ENCODE results near the gene XRCC1.
"Not testable (repeated sequence)": the region's sequence is repeated elsewhere in the genome, so short reads cannot be mapped to it uniquely, and the experiment has no call there.

XRCC1 gene, protein sequence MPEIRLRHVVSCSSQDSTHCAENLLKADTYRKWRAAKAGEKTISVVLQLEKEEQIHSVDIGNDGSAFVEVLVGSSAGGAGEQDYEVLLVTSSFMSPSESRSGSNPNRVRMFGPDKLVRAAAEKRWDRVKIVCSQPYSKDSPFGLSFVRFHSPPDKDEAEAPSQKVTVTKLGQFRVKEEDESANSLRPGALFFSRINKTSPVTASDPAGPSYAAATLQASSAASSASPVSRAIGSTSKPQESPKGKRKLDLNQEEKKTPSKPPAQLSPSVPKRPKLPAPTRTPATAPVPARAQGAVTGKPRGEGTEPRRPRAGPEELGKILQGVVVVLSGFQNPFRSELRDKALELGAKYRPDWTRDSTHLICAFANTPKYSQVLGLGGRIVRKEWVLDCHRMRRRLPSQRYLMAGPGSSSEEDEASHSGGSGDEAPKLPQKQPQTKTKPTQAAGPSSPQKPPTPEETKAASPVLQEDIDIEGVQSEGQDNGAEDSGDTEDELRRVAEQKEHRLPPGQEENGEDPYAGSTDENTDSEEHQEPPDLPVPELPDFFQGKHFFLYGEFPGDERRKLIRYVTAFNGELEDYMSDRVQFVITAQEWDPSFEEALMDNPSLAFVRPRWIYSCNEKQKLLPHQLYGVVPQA

DNA sequence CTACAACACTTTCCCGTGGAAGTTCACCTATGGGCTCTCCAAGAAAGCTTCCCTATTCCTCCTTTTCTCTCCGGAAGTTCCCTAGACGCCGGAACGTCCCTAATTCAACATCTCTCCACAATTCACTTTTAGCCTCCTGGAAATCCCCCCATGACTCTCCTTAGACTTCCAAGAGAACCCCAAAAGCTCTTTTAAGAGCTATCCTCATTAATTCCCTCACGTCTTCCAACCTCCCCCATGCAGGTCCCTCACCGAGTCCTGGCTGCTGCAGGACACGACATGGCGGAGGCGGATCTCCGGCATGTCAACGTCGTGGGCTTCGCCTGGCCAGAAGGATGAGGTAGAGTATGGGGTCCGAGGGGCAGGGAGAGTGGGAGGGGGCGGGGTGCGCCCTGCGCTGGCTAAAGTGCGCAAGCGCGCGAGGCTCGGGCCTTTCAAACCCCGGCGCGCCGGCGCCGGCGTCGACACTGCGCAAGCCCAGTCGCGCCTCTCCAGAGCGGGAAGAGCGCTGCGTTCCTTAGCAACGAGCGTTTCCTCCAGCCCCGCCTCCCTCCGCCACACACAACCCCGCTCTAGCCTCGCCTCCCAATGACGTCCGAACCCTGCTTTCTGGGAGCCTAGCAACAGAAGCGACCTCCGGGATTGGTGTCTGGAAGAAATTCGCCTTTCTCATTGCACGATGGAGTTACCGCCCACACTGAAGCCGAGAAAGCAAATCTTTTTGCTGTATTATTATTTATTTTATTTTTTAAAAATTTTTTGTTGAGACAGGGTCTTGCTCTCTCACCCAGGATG is at the start of gene XRCC1, which contains the start of gene PINLYP:
TSS of gene XRCC1 (minus strand) at position 372 of the 795 bp plus-strand sequence. CDS start at position 303, 69 bp downstream.
TSS of gene PINLYP (plus strand) at position 646 of the 795 bp plus-strand sequence. CDS start 1,391 bp downstream, outside the sequence.
- FAIRE-seq, result peak; percentile 99

DNA sequence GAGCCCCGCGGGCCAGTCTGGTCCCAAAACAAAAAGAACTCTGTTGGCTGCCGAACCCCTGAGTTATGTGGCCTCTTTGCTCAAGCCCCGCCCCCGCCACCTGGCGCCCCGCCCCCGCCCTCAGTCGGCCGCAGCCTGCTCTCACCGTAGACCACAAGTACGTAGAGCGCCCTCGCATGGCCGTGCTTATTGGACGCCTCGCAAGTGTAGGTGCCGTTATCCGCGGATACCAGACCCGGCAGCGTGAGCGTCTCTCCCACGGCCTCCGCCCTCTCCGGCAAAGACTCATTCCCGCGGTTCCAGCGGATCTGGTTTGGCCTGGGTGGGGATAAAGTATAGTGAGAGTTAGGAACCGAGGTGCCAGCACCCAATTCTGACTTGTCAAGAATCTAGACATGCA is 49.6 kb upstream of the XRCC1 start:
- no peak for FAIRE-seq

DNA sequence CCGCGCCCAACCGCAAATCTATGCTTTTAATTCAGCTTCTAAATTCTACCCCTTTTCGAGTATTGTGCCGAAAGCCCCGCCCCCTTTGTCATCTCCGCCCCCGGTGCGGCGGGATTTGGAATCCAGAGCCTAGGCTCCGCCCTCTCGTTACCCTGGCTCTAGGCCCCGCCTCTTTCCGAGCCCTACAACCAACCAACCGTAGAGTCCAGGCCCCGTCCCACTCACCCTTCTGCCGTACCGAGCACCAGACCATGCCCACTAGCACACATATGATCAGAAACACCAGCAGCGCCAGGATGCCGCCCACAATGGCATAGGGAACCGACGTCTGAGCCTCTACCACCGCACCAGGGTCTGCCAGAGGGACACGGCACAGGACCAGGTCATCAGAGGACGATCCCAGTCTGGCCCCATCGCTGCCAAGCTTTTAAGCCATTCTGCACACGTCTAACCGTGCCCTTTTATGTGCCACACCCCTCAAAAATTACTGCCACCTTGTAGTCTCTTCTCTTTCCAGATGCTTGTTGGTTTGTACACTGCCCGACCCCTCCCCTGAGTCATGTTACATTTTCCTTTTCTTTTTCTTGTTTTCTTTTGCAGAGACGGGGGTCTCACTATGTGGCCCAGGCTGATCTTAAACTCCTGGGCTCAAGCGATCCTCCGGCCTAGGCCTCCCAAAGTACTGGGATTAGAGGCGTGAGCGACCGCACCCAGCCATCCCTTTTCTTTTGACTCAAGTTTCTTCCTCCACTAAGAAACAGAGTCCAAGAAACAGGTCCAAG is 48.8 kb upstream of the XRCC1 start:
- FAIRE-seq, result no peak

DNA sequence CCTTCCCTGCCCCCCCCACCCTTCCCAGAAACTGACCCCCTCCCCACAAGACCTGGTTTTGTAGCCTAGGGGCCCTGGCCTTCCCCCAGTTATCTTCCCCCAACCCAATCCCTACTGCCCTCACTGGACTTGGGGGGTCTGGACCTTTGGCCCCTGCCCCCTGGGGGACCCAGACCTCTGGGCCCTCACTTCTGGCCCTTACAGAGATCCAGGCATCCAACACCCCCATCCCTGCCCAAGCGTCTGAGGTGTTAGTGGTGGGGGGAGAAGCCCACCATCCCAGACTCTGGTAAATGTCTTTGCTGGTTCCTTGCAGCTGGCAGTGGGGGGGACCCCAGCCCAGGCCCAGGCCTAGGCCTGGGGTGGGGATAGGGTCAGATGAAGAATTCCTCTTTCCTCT is 47.6 kb upstream of the XRCC1 start:
- no peak for FAIRE-seq

DNA sequence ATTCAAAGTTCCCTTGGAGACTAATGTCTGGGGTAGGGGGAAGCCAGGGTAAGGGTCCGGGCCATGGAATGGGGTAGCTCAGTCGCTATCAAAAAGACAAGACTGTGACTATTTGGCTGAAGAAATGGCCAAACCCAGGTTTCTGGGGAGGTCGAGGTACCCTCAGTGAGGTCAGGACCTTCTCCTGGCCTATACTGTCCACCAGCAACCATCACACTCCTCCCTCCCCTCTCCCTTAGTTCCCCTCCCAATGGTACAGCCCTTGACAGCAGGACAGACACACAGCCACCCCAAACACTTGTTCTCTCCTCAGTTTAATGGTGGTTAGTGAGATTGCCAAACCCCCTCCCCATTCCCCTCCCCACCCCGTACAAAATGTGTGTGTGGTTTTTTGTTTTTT is 46.7 kb upstream of the XRCC1 start:
- no peak for FAIRE-seq

DNA sequence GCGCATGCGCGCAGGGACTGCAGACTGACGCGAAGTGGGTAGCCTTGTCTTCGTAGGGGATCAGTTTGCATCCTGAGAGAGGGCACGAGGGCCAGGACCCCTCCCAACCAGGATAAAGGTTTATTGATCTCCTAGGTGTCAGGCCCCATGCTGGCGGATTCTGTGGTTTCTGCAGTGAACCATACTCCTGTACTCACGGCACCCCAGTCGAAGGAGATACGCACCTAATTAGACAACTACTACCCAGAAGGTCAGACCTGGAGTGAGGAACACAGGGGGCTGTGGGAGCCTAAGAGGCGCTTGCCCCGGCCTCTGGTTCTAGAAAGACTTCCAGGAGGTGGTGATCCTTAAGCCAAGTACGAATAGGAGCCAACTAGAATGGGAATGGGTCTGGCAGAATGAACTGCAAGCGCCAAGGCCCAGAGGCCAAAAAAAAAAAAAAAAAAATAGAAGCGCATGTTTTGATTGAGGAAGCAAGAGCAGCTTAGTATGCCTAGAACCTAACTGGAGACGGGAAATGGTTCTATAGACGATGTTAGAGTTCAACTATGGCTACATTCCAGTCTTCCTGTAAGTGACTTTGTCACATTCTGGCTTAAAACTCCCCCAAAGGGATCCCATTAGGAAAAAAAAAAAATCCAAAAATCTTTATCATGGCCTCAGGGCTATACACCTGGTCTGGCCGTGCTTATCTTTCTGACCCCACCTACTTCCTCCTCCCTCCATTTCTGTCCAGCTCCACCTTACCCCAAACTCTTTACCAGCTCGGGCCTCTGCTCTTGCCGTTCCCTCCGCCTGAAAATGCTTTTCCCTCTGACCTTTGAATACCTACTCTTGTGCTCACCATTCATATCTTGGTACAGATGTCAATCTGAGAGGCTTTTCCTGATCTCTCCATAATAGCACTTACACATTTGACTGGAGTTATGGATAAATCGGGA is 45.0 kb upstream of the XRCC1 start:
- no peak for FAIRE-seq

DNA sequence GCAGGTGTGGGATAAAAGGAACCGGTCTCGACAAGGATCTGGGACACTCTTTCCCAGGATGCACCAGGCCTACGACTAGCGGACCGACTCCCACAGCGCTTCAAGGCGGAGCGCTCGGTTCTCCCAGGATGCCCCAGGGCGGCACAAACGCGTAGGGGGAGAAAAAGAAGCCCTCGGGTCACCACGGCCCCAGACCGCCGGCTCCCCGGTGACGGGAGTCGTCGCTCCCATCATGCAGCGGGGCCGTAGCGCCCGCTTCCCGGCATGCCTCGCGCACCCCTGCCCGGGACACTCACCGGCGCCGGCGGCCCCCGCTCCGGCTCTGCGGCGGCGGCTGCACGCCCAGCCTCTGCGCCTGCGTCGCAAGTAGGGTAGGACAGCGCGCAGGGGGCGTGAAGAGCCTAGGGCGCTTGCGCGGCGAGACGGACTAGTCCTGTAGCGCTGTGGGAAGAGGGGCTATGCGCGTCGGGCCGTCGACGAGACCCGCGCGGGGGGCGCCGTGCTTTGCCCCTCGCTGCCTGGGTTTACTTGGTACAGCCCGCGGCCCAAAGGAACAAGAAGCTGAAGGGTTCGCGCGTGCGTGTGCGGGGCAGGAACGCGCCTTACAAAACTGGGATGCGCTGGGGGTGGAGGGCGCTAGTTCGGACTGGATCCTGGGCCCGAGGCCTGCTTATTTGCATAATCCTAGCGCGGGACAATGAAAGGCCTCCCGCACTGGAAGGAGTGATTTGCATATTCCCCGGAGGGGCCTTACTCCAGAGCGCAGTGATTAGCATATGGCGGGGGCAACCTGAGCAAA is 44.1 kb upstream of the XRCC1 start, which contains the start of gene ZNF428:
TSS of gene ZNF428 (minus strand) at position 368 of the 799 bp plus-strand sequence. CDS start 5,325 bp downstream, outside the sequence.
- FAIRE-seq, result no peak

DNA sequence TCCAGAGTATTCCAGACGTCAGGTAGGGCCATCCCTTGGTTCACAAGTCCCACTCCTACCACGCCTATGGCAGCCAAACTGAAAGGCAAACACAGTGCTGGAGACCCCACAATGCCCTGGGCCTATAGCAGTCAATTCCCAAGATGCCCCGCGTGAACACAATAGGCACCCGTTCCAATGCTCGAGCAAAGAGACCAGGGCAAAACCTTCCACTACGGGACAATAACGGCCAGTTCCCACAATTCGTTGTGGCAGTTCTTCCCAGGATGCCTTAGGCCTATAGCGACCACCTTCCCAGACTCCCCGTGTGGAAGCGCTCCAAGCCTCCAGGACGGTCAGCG is 43.6 kb upstream of the XRCC1 start:
- FAIRE-seq, result no peak

DNA sequence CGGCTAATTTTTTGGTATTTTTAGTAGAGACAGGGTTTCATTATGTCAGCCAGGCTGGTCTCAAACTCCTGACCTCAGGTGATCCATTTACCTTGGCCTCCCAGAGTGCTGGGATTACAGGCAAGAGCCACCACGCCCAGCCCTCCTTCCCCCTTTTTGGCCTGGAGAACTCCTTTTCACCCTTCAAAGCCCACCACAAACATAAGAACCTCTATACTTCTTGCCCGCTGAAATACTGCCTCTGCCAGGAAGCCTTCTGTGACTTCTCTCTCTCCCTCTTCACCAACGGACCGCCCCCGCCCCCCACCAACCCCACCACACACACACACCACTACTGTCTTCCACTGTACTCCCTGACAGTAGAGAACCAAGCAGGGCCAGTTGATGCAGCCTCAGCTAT is 41.6 kb upstream of the XRCC1 start:
- FAIRE-seq, result no peak

DNA sequence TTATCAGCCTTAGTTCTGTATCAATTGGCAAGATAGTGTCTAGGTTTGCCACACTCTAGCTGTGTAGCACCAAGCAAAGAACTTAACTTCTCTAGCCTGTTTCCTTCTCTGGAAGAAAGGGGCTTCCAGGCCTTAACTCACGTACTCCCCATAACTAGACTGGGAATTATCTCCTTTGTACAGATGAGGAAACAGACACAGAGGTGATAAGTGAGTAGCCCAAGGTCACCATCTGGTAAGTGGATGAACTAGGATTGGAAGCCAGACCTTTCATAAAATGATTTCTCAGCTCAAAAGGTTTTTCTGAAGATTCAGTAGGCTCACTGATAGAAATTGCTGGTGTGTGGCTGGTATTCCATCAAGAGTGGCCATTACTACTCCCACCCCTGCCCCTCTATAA is 41.0 kb upstream of the XRCC1 start:
- no peak for FAIRE-seq

DNA sequence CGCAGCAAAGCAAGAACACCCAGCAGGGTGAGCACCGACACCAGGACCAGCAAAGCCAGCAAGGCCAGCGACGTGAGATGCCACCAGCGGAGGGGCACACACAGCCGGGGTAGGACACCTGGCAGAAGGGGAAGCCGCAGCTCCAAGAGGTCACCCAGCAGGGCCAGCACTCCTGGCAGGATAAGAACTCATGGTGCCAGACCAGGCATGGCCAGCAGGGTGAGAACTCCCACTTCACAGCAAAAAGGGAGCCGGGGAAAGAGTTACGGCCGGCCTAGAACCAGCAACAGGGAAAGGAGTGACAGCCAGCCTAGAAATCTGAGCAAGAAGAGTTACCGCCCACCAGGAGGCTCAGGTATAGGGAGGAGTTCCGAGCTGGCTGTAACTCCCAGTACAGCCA is 37.0 kb upstream of the XRCC1 start:
- FAIRE-seq, result no peak

DNA sequence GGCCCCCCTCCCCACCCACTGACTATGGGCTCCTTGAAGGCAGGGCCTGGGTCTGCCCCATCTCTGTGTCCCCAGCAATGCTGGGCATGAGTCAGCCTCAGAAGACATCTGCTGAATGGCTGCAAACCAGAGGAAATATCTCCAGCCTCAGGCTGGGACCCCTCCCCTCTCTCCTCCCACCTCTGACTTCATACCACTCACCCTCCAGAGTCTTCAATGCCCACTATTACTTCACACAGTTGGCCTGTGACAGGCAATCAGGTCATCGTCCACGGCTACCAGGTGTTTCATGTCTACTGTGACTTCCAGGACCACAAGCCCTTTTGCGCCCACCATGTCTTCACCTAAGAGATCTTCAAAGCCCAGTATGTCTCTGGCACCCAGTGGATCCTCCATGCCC is 36.5 kb upstream of the XRCC1 start, which contains the start of gene SRRM5:
TSS of gene SRRM5 (plus strand) at position 301 of the 400 bp plus-strand sequence. CDS start at position 335, 34 bp downstream.
- FAIRE-seq, result no peak

DNA sequence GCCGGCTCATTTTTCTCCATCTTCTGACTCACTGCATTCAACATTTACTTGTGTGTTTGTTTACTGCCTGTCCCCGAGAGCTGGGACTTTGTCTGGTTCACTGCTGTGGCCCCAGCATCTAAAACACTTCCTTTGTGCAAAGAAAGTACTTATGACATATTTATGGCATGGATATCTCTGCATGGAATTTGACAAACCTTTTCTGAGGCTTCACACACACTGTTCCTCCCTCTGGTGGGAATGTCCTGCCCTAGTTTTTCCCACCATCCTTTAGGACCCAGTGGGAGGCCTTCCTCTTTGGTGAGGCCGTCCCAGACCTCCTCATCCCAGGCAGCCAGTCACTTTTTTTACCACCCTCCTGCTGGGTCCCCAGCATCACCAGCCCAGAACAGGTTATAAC is 35.2 kb upstream of the XRCC1 start:
- FAIRE-seq, result no peak

DNA sequence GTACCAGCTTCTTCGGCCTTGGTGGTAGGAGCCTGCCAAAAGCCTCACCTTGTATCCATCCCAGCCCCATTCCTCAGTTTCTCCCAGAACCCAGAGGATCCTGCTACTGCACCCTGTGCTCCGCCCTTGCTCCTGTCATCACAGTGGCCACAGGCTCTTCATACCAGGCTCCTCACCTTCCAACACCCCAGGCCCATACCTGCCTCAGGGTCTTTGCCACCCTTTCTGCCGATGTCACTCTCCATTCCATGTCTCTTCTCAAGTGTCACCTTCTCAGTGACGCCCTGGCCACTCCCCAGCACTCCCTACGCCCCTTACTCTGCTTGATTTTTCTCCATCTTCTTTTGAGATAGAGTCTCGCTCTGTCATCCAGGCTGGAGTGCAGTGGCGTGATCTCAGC is 34.5 kb upstream of the XRCC1 start:
- FAIRE-seq, result no peak

DNA sequence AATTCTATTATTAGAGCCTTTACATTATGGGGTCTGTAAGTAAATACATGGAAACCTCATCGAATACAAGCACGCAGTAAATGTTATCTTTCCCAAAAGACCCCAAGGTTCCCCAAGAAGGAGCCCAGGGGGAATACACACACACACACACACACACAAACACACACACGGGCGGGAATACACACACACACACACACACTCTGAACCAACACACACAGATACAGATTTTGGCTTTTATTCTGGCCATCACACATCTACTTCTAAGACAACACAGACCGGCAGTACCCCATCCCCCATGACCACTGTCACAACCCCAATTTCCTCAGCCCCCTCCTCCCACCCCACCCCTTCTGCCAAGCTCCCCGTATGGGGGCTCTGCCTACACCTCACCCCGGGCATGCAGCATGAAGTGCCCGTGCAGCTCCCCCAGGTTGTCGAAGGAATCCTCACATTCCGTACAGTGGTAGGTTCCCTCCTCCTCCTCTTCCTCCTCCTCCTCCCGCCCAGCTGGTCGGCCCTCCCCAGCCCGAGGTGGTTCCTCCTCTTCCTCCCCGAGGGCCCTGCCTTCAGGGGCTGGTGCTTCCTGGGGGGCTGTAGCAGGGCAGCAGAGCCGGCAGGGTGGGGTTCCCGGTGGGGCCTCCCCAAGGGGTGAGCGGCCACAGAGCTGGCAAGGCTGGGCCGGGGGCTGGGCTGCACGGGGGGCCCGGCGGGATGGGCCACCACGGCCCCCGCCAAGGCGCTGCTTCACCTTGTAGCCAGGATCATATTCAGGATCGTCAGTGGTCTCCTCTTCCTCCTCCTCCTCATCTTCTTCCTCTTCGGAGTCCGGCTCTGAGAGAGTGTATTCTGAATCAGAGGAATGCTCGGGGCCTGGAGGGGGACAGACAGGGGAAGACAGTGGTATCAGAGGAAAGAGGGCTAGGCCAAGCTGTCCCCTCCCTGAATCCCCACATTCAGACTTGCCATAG is 32.2 kb upstream of the XRCC1 start:
- FAIRE-seq, result no peak

DNA sequence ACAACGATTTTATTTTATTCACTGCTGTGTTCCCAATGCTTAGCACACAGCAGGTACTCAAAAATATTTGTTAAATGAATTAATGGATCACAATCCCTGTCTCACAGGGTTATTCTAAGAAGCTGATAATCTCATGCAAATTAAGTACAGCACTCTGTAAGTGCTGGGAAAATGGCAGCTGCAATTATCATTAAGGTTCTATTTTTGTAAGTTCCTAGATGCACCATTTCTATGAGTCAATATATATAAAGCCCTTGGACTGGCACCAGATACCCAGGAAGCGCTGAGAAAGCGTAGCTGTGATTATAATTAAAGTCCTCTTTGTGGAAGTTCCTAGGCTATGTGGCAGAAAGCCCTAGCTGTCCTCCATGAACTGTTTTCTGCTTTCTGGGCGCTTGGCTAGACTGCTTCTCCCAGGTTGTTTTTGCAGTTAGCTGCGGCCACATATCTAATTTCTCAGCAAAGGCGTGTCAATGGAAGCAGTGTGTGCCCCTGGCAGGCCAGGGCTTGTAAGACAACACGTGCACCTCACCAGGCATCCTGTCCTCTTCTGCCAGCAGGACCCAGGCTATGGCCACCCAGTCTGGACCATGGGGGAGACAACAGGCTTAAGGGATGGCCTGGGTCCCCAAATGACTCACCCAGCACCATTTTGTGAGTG is 31.4 kb upstream of the XRCC1 start:
- FAIRE-seq, result no peak

DNA sequence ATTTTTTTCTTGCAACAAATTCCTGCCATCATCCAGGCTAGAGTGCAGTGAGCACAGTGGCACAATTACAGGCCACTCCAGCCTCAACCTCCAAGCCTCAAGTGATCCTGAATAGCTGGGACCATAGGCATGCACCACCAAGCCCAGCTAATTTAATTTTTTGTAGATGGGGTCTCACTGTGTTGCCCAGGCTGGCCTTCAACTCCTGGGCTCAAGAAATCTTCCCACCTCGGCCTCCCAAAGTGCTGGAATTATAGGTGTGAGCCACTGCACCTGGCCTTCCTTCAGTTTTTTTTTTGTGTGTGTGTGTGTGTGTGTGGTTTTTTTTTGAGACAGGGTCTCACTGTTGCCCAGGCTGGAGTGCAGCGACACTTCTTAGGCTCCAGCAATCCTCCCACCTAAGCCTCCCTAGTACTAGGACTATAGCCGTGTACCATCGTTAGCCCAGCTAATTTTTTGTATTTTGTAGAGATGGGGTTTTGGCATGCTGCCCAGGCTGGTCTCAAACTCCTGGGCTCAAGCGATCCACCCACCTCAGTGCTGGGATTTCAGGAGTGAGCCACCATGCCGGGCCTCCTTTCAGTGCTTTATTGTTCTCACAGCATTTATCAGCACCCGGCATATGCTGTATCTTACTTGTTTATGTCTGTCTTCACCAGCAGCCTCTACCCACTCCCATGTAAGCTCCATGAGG is 30.7 kb upstream of the XRCC1 start:
- FAIRE-seq, result no peak

DNA sequence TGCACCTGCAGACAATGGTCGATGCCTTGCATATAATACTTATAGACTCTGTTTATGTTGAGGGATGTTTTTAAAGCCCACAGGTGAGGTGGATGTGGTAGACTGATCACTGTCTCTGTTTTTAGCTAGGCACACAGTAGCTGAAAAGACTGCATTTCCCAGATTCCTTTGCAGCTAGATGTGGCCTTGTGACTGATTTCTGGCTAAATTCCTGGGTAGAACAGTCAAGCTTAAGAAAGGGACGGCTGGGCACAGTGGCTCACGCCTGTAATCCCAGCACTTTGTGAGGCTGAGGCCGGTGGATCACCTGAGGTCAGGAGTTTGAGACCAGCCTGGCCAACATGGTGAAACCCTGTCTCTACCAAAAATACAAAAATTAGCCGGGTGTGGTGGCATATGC is 25.0 kb upstream of the XRCC1 start:
- FAIRE-seq, result not testable (repeated sequence)

Measured in A204.1 (cell line).